ENCODE data around the gene GNAO1.

GNAO1 gene

DNA sequence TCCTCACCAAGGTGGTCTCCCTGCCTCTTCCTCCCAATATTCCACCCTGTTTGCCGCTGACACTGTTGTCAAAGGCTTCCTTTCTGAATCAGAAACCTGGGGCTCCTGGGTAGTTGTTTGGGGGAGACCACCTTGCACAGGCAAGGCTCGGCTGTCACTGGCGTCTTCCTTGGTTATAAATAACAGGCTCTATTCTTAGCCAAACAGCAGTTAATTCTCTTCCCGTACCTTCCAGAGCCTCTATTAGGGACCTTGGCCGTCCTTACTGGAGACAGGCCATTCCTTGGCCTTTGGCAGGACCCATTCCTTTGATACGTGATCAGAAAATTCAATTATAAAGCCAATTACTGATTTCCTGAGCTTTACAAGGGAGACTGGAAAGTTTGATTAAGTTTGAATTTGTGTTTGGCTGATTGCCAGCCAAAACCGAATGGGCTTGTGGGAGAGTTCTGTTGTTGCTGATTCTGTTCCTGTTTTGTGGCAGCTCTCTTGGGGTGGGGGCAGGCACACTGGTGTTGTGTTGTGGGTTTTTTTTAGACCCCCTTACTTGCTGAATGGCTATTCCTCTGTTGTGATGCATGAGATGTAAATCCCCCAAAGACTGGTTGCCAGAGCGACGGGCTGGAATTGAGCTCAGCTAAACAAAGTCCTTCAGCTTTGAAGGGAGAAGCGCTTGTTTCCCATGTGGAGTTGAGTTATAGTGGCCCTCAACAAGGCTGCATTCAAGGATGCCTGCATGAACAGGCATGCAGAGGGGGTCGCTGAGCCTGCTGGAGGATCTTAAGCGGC lies 104.6 kb downstream of the GNAO1 start:
- H3K27ac ChIP-seq: no peak overlapping the region

DNA sequence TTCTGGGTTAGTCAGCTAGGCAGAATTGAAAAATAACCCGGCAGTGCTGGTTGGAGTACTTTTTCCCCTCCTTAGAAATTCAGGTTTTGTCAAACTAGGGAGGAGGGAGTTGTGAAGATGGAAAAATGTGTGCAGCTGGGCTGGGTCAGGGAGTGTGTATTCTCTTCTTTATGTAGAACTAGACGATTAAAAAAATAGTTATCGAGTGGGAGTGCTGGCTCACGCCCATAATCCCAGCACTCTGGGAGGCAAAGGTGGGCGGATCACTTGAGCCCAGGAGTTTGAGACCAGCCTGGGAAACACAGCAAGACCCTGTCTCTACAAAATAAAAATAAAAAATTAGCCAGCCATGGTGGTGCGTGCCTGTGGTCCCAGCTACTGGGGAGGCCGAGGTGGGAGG lies 106.4 kb downstream of the GNAO1 start:
- H3K27ac ChIP-seq: no peak overlapping the region
- TF ChIP-seq ZFX (IDR thresholded peaks at IDR 0.05) (no peak), CTCF (conservative IDR thresholded peaks at IDR 0.05) (no peak)

More for the DNA sequence above, 104.6 kb downstream of the GNAO1 start:
- no peak for TF ChIP-seq ZFX (IDR thresholded peaks at IDR 0.05)
- no peak for TF ChIP-seq CTCF (conservative IDR thresholded peaks at IDR 0.05)

DNA sequence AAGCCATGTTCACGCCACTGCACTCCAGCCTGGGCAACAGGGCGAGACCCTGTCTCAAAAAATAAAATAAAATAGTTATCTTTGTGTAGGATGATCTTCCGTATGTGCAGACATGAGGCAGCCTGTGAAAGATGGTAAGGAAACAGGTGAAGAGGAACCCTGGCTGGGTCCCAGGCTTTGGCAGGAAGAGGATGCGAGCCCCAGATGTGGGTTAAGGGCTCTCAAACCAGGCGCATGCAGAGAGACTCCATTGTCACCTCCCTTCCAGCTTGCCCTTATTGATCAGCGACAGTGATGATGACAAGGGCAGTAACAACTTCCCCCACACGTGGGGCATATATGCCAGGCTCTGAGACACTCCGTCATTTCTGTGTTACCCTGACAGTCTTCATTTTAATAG lies 106.8 kb downstream of the GNAO1 start:
- TF ChIP-seq ZFX (IDR thresholded peaks at IDR 0.05) (no peak), CTCF (conservative IDR thresholded peaks at IDR 0.05) (no peak)
- no peak overlapping the region for H3K27ac ChIP-seq

GRCh38 chr16:56298948-56299596 lies 107.8 kb downstream of the GNAO1 start:
- no peak overlapping the region for H3K27ac ChIP-seq
- no peak for TF ChIP-seq CTCF (conservative IDR thresholded peaks at IDR 0.05)
- TF ChIP-seq ZFX (IDR thresholded peaks at IDR 0.05): no peak

DNA sequence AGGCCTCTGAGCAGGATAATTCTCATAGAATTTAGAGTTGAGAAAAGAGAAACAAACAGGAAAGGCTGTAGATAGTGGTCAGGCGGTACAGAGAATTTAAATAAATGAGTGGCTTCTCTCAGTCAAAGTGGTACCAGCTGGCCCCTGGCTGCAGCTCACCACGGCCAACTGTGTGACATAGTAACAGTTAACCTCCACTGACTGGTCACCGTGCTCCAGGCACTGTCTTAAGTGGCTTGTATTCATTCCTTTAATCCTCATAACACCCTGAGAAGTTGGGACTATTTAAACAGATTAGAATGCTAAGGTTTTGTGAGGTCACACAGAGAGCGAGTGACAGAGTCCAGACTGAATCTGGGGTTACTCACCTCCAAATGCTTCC lies 108.9 kb downstream of the GNAO1 start:
- TF ChIP-seq ZFX (IDR thresholded peaks at IDR 0.05) (no peak), CTCF (conservative IDR thresholded peaks at IDR 0.05) (no peak)
- H3K27ac ChIP-seq: no peak overlapping the region

- H3K27ac ChIP-seq: no peak overlapping the region
- TF ChIP-seq CTCF (conservative IDR thresholded peaks at IDR 0.05) (no peak), ZFX (IDR thresholded peaks at IDR 0.05) (no peak)
These were observed 109.9 kb downstream of the GNAO1 start for GRCh38 chr16:56300891-56301850.
